ENCODE results near the gene ZFYVE21. TPM values are rescaled to one million over a fixed set of nuclear protein-coding genes. Genes with fewer than 3 reads are reported as not detected.

The ZFYVE21 gene
- total RNA-seq, 1 experiment from 2014 or later = 59.7 TPM

- no peak for TF ChIP-seq AR (CRISPR knock-in tag; IDR thresholded peaks at IDR 0.05)
- TF ChIP-seq TEAD1 (CRISPR knock-in tag; IDR thresholded peaks at IDR 0.05) = no peak
- TF ChIP-seq OVOL2 (CRISPR knock-in tag; IDR thresholded peaks at IDR 0.05; ENCODE audit: borderline replicate concordance) = no peak
- no peak for TF ChIP-seq ATF3 (CRISPR knock-in tag; conservative IDR thresholded peaks at IDR 0.05)
- no peak for TF ChIP-seq ATF2 (CRISPR knock-in tag; IDR thresholded peaks at IDR 0.05; ENCODE audit: borderline replicate concordance, low read depth)
Observed at GRCh38 chr14:103671911-103672310, 43.7 kb upstream of the ZFYVE21 start (continued).

- Mint-ChIP-seq H3K36me3 (peaks cover 67% of the 10 kb centered on the region), H3K27ac (no peak overlapping the region), H3K4me1 (no peaks in the 10 kb centered on the region), H3K9me3 (no peaks in the 10 kb centered on the region), H3K27me3 (ENCODE audit: low read depth) (no peaks in the 10 kb centered on the region), H3K4me3 (no peak overlapping the region)
- ChIA-PET POLR2A (no interaction called here), CTCF (no interaction called here)
- no peak for DNase-seq (ENCODE audit: low spot score)
- ATAC-seq = no peak
- TF ChIP-seq ZBTB21 (CRISPR knock-in tag; IDR thresholded peaks at IDR 0.05; ENCODE audit: borderline replicate concordance) = no peak
- TF ChIP-seq SP1 (CRISPR knock-in tag; conservative IDR thresholded peaks at IDR 0.05) = no peak
- TF ChIP-seq FOXP4 (CRISPR knock-in tag; IDR thresholded peaks at IDR 0.05) = no peak
- TF ChIP-seq E2F5 (CRISPR knock-in tag; IDR thresholded peaks at IDR 0.05) = no peak
- no peak for TF ChIP-seq ZNF263 (CRISPR knock-in tag; IDR thresholded peaks at IDR 0.05; ENCODE audit: low read depth)
- no peak for TF ChIP-seq ZMAT4 (CRISPR knock-in tag; IDR thresholded peaks at IDR 0.05)
Observed at GRCh38 chr14:103675957-103676356, 39.7 kb upstream of the ZFYVE21 start.

- H3K27ac Mint-ChIP-seq = no peak overlapping the region; the same call in 1 of the 2 replicates
- no peaks in the 10 kb centered on the region for H3K27me3 Mint-ChIP-seq (ENCODE audit: low read depth)
- H3K9me3 Mint-ChIP-seq = no peaks in the 10 kb centered on the region
- DNase-seq (ENCODE audit: low spot score) (no peak), ATAC-seq (no peak)
- no peak for TF ChIP-seq HMGA2 (CRISPR knock-in tag; IDR thresholded peaks at IDR 0.05)
- no peak for TF ChIP-seq ZNF281 (CRISPR knock-in tag; IDR thresholded peaks at IDR 0.05)
- no peak for TF ChIP-seq ZSCAN18 (CRISPR knock-in tag; IDR thresholded peaks at IDR 0.05)
- no peak for TF ChIP-seq USF1 (CRISPR knock-in tag; IDR thresholded peaks at IDR 0.05)
- H3K36me3 Mint-ChIP-seq = peaks cover 66% of the 10 kb centered on the region
- POLR2A ChIA-PET = no interaction called here
- H3K4me1 Mint-ChIP-seq = no peaks in the 10 kb centered on the region
- H3K4me3 Mint-ChIP-seq = no peak overlapping the region
- CTCF ChIA-PET = no interaction called here
Observed at GRCh38 chr14:103676881-103677675, 38.5 kb upstream of the ZFYVE21 start.
